C4-2B (cell line): Measurements from ENCODE around the gene HLCS.

Source experiments
- H3K27ac ChIP-seq: fragments of 450-650 bp; 2 replicates; pipeline ENCODE4 v1.5.1; 2017
- ZFX ChIP-seq: fragments of 450-650 bp; IDR thresholded peaks from 2 replicates; pipeline ENCODE4 v1.6.1; 2017
- TF ChIP-seq, protein P1 (sequence below): fragments of 450-650 bp; conservative IDR thresholded peaks from 2 replicates; pipeline ENCODE4 v1.5.1; 2017; ENCODE audit warnings: mild to moderate bottlenecking

The HLCS gene

GRCh38 chr21:36966821-36967768 is 626 bp upstream of the HLCS start:
- H3K27ac ChIP-seq = peak overlapping the region; percentile 83
- TF ChIP-seq ZFX = no peak

- H3K27ac ChIP-seq = peak overlapping the region; percentile 83
- no peak for TF ChIP-seq ZFX
- TF ChIP-seq, protein P1, sequence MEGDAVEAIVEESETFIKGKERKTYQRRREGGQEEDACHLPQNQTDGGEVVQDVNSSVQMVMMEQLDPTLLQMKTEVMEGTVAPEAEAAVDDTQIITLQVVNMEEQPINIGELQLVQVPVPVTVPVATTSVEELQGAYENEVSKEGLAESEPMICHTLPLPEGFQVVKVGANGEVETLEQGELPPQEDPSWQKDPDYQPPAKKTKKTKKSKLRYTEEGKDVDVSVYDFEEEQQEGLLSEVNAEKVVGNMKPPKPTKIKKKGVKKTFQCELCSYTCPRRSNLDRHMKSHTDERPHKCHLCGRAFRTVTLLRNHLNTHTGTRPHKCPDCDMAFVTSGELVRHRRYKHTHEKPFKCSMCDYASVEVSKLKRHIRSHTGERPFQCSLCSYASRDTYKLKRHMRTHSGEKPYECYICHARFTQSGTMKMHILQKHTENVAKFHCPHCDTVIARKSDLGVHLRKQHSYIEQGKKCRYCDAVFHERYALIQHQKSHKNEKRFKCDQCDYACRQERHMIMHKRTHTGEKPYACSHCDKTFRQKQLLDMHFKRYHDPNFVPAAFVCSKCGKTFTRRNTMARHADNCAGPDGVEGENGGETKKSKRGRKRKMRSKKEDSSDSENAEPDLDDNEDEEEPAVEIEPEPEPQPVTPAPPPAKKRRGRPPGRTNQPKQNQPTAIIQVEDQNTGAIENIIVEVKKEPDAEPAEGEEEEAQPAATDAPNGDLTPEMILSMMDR = no peak
Measured at GRCh38 chr21:36965720-36966065, 776 bp downstream of the HLCS start.

- H3K27ac ChIP-seq = peak overlapping the region; percentile 83
- TF ChIP-seq, protein P1 = no peak
- no peak for TF ChIP-seq ZFX
Measured at GRCh38 chr21:36964827-36965719, 1.4 kb downstream of the HLCS start.

DNA sequence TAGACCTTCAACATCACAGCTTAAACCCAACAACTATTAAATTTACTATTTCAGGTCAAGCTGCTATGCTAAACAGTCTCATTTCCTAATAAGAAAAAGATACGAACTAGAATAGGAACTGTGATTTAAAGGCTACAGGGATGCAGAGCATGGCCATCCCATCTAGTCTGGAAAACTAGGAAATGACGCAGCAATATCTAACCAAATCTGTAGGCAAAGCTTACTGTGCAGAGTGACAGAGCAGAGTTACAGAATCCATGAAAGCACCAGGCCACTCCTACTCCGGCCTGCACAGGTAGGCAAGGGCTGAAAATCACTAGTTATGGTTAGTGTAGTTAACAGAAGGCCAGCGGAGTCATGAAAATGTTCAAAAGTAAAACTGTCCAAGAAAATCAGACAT is 2.1 kb downstream of the HLCS start:
- TF ChIP-seq, protein P1 = no peak
- TF ChIP-seq ZFX = no peak
- H3K27ac ChIP-seq = no peak overlapping the region

DNA sequence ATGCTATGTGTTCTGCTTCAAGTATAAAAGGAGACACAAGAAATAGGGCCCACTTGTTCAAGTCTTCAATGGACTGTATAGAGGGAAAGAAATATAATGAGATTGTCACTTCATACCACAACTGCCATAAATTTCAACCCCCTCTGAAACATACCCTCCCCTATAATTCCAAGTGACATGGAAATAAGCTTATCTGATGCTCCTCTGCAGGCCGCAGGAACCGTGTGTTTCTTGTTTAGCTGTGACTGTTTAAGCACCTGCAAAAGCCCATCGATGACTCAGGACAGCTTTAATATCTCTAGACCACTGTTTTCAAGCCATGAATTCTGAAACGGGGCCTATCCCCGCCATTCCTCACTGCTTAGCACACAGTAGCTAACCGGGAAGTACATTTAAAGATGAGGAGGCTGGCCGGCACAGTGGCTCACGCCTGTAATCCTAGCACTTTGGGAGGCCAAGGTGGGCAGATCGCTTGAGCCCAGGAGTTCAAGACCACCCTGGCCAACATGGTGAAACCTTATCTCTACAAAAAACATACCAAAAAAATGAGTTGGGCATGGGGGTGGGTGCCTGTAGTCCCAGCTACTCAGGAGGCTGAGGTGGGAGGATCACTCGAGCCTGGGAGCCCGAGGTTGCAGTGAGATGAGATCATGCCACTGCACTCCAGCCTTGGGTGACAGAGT is 4.2 kb downstream of the HLCS start:
- TF ChIP-seq, protein P1 = no peak
- TF ChIP-seq ZFX = no peak
- H3K27ac ChIP-seq = no peak overlapping the region

GRCh38 chr21:36960676-36961284 is 5.7 kb downstream of the HLCS start:
- H3K27ac ChIP-seq = no peak overlapping the region
- TF ChIP-seq ZFX = no peak
- TF ChIP-seq, protein P1 = no peak
